Uterus (tissue), 4 donors: ENCODE data around the gene OR52E2. TPM values are rescaled to one million over a fixed set of nuclear protein-coding genes. Genes with fewer than 3 reads are reported as not detected.

Experiments used
- DNase-seq, 2 donors: peaks; one replicate each; pipeline ENCODE4 v3.0.0-alpha.2; 2019 to 2020
- H3K27ac ChIP-seq, 2 donors: fragments of 200-600 bp; sonication (generic); 1 replicate in 1 of 2; 2 replicates in 1 of 2; pipeline ENCODE4 v1.5.1; 2016 to 2018
- H3K27me3 ChIP-seq, 2 donors: fragments of 200-600 bp; sonication (generic); one replicate each; pipeline ENCODE4 v1.5.1; 2018 to 2019; ENCODE audit warnings: control low read depth in 1 of 2
- H3K36me3 ChIP-seq, 2 donors: fragments of 200-600 bp; sonication (generic); one replicate each; pipeline ENCODE4 v1.5.1; 2019; ENCODE audit warnings: control low read depth in 1 of 2
- H3K4me1 ChIP-seq, 2 donors: fragments of 200-600 bp; sonication (generic); one replicate each; pipeline ENCODE4 v1.5.1; 2018 to 2019; ENCODE audit warnings: control low read depth in 1 of 2
- H3K4me3 ChIP-seq, 2 donors: fragments of 200-600 bp; sonication (generic); 1 replicate in 1 of 2; 2 replicates in 1 of 2; pipeline ENCODE4 v1.5.1; 2018 to 2019; ENCODE audit warnings: mild to moderate bottlenecking in 1 of 2
- H3K9me3 ChIP-seq, 2 donors: fragments of 200-600 bp; sonication (generic); one replicate each; pipeline ENCODE4 v1.5.1; 2019; ENCODE audit warnings: control low read depth in 1 of 2
- CTCF ChIP-seq, 4 experiments: fragments of 200-600 bp in 2 of 4; fragments of 450-650 bp in 2 of 4; sonication (generic) in 2 of 4; IDR thresholded peaks; one replicate each; pipeline ENCODE4 v1.5.1; 2016 to 2019; ENCODE audit warnings: antibody characterized with exemption in 4 of 4, mild to moderate bottlenecking in 2 of 4, moderate library complexity in 1 of 4
- POLR2A ChIP-seq, 2 donors: fragments of 450-650 bp; IDR thresholded peaks; one replicate each; pipeline ENCODE4 v1.6.1; 2016; ENCODE audit warnings: antibody characterized with exemption in 2 of 2, mild to moderate bottlenecking in 1 of 2, moderate library complexity in 1 of 2
- intact Hi-C: fragments of 100-400 bp; cut with DNase I; formaldehyde crosslinking; loops from one replicate; pipeline ENCODE4 v1.15.1; 2023; ENCODE audit warnings: low total_unique reads
- total RNA-seq, 4 donors: library from RNA; depleted of rRNA in 3 of 4; stranded (reverse); fragments of >200 nt in 3 of 4; gene quantifications; one replicate each; pipeline versions ENCODE4 v1.1.0 to v1.2.4, GENCODE V29; 2014 to 2023
- donor health status: DM: yes; HTN: yes; CAD: no.

OR52E2 gene
- total RNA-seq, 4 donors from 2014 or later = not detected

DNA sequence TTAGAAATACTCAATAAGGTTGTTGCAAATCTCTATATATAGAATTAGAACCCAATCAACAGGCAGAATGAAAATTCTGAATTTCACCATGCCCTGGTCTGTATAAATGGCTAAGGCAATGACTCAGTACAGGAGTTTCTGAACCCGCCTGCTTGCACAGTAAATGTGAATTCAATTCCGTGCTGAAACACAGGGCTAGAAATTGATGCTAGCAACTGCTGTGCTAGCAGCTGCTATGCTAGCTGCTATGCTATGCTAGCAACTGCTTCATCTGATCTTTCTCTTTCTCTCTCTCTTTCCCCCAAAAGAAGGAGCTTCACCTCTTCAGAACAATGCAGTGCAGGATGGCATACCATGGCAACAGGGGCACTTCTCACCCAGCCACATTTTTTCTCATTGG is 22.8 kb downstream of the OR52E2 start:
- Histone ChIP-seq H3K4me3 (no peak overlapping the region), H3K4me1 (no peaks in the 10 kb centered on the region), H3K27ac (no peak overlapping the region), H3K9me3 (no peaks in the 10 kb centered on the region), H3K27me3 (no peaks in the 10 kb centered on the region), H3K36me3 (no peaks in the 10 kb centered on the region)
- intact Hi-C loops = no loop called here
- DNase-seq = no peak
- TF ChIP-seq CTCF (IDR thresholded peaks at IDR 0.05) (no peak), POLR2A (IDR thresholded peaks at IDR 0.05) (no peak)

GRCh38 chr11:5021996-5022395 is 37.4 kb downstream of the OR52E2 start:
- Histone ChIP-seq H3K27ac (no peak overlapping the region), H3K27me3 (no peaks in the 10 kb centered on the region), H3K9me3 (no peaks in the 10 kb centered on the region), H3K36me3 (no peaks in the 10 kb centered on the region), H3K4me1 (no peaks in the 10 kb centered on the region), H3K4me3 (no peak overlapping the region)
- DNase-seq = no peak
- TF ChIP-seq CTCF (IDR thresholded peaks at IDR 0.05) (no peak), POLR2A (IDR thresholded peaks at IDR 0.05) (no peak)
- intact Hi-C loops = no loop called here

DNA sequence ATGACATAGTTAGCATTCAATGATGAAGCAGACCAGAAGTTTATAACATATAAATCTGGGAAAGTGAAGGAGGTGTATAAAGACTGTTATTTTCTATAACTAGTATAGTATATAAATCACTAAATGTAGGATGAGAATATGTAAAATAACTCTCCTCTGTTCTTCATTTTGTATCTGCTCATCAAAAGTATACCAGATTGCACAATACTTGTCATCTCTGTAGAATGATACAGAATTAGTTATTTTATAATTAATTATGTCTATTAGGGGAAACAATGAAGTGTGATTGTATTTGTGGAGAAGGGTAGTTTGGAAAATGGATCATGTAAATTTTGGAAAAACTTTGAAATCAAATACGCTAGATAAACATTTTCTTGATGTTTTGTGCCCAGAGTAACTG is 46.4 kb downstream of the OR52E2 start:
- Histone ChIP-seq H3K9me3 (no peaks in the 10 kb centered on the region), H3K4me1 (no peaks in the 10 kb centered on the region), H3K27ac (no peak overlapping the region), H3K36me3 (no peaks in the 10 kb centered on the region), H3K4me3 (no peak overlapping the region), H3K27me3 (no peaks in the 10 kb centered on the region)
- TF ChIP-seq POLR2A (IDR thresholded peaks at IDR 0.05) (no peak), CTCF (IDR thresholded peaks at IDR 0.05) (no peak)
- intact Hi-C loops = no loop called here
- DNase-seq = no peak

- intact Hi-C loops = no loop called here
- TF ChIP-seq POLR2A (IDR thresholded peaks at IDR 0.05) (no peak), CTCF (IDR thresholded peaks at IDR 0.05) (no peak)
Observed at GRCh38 chr11:5011254-5011653, 48.2 kb downstream of the OR52E2 start.

More at GRCh38 chr11:5011254-5011653, 48.2 kb downstream of the OR52E2 start:
- DNase-seq = no peak
- no peaks in the 10 kb centered on the region for H3K27me3 ChIP-seq
- H3K27ac ChIP-seq = no peak overlapping the region
- H3K36me3 ChIP-seq = no peaks in the 10 kb centered on the region
- H3K4me1 ChIP-seq = no peaks in the 10 kb centered on the region
- no peak overlapping the region for H3K4me3 ChIP-seq
- no peaks in the 10 kb centered on the region for H3K9me3 ChIP-seq

Other genes with a start within 250 kb of the OR52E2 start
- not detected for gene OR51F2, start 238.3 kb downstream of the OR52E2 start, total RNA-seq
- gene OR51S1, start 210.4 kb downstream of the OR52E2 start, total RNA-seq = not detected
- gene OR51T1, start 177.7 kb downstream of the OR52E2 start, total RNA-seq = not detected
- gene OR51A7, start 155.8 kb downstream of the OR52E2 start, total RNA-seq = not detected
- not detected for gene OR51G2, start 140.3 kb downstream of the OR52E2 start, total RNA-seq
- gene OR51G1, start 135.3 kb downstream of the OR52E2 start, total RNA-seq = not detected
- gene OR51A4, start 112.0 kb downstream of the OR52E2 start, total RNA-seq = not detected
- not detected for gene OR51A2, start 103.9 kb downstream of the OR52E2 start, total RNA-seq
- gene OR51L1, start 64.8 kb downstream of the OR52E2 start, total RNA-seq = not detected
- gene OR52J3, start 13.1 kb downstream of the OR52E2 start, total RNA-seq = not detected
- gene OR52E1, start 9.9 kb upstream of the OR52E2 start, total RNA-seq = not detected
- gene OR52A5, start 78.7 kb upstream of the OR52E2 start, total RNA-seq = not detected
- gene OR52A1, start 95.1 kb upstream of the OR52E2 start, total RNA-seq = not detected
- gene OR51V1, start 141.1 kb upstream of the OR52E2 start, total RNA-seq = not detected
- 1,000 to 10,000 TPM in 1 of 4 donors, 100 to 1,000 TPM in 2, 10 to 100 TPM in 1; 49.8 to 2,778 (median 273) TPM for gene HBB, start 167.4 kb upstream of the OR52E2 start, total RNA-seq
- under 1 TPM in 1 of 4 donors, not detected in 3; 0.90 TPM for gene HBD, start 174.9 kb upstream of the OR52E2 start, total RNA-seq
- gene HBG1, start 190.2 kb upstream of the OR52E2 start, total RNA-seq = 1 to 10 TPM in 1 of 4 donors, not detected in 3; 5.7 TPM
- 1,000 to 10,000 TPM in 1 of 4 donors, not detected in 3; 1,050 TPM for gene HBG2, start 195.2 kb upstream of the OR52E2 start, total RNA-seq
- 1 to 10 TPM in 1 of 4 donors, not detected in 3; 4.2 TPM for gene HBE1, start 210.3 kb upstream of the OR52E2 start, total RNA-seq
- gene OR51B4, start 242.3 kb upstream of the OR52E2 start, total RNA-seq = under 1 TPM in 1 of 4 donors, not detected in 3; 0.35 TPM